Stimulated activated naive CD4-positive, alpha-beta T cell treated with Interleukin-2 at 50 U/mL for 16 hours (primary cell): Measurements from ENCODE around the gene SLC17A9.

Experiments
- DNase-seq: peaks from one replicate; lab custom pipeline; 2025; lab: John Stamatoyannopoulos, UW

The SLC17A9 gene

DNA sequence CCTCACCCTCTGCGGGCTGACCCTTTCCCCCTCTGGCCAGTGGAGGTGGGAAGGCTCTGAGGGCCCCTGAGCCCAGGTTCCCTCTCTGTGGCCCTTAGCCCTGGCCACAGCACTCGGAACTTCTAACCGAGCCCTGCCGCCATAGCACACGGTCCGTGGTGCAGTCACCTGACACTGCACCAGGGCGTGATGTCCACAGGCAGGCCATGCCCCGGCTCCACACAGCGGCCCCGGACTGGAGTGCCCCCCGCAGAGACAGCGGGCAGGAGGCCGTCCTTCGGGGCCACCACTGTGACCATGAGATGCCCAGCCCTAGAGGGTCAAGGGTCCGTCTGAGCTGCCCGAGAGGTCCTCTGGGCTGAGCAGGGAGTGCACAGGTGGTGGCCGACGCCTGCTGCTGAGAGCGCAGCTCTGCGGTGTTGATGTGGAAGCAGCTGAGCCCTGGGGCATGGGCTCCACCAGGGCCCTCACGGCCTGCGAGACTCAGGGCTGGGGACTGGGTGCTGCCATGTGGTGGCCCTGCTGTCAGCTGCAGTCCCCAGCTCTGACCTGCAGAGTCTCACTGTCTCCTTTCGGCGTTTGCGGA is 65.4 kb downstream of the SLC17A9 start:
- no peak for DNase-seq
